Keratinocyte (primary cell): ENCODE results near the gene MMP11.

Experiments used
- CTCF ChIP-seq, 3 experiments: IDR thresholded peaks in 1 of 3; conservative IDR thresholded peaks in 1 of 3; optimal IDR thresholded peaks in 1 of 3; 2 replicates in 2 of 3; 3 replicates in 1 of 3; pipeline versions ENCODE3 to v1.5.1; 2011; ENCODE audit warnings: low read length in 3 of 3, mild to moderate bottlenecking in 3 of 3, moderate library complexity in 2 of 3, control low read depth in 1 of 3, inconsistent platforms in 1 of 3; ENCODE audit not compliant: insufficient read depth in 2 of 3; ENCODE audit errors: extremely low read depth in 1 of 3
- EZH2 ChIP-seq: IDR thresholded peaks from one replicate; pipeline ENCODE4 v1.6.1; 2012; ENCODE audit warnings: inconsistent platforms, mild to moderate bottlenecking, low read length, moderate library complexity

GRCh38 chr22:23780146-23780748, 7.6 kb downstream of the MMP11 start:
- TF ChIP-seq CTCF (optimal IDR thresholded peaks at IDR 0.05 in 1 of 3, IDR thresholded peaks at IDR 0.05 in 1 of 3, conservative IDR thresholded peaks at IDR 0.05 in 1 of 3; ENCODE audit: extremely low read depth in 1 of 3, insufficient read depth in 2 of 3, low read length in 3 of 3) (no peak), EZH2 (no peak)
